H9 (cell line): ENCODE results near the gene INPP5F. TPM values are rescaled to one million over a fixed set of nuclear protein-coding genes. Genes with fewer than 3 reads are reported as not detected.

Experiments
- DNase-seq: peaks from one replicate; pipeline ENCODE4 v3.0.0-alpha.2; 2017
- H2AFZ ChIP-seq: one replicate; pipeline ENCODE4 v1.6.1; 2013; ENCODE audit warnings: mild to moderate bottlenecking, low read length, control low read depth, moderate library complexity
- H2AK5ac ChIP-seq: 2 replicates; pipeline ENCODE4 v1.6.1; 2013; ENCODE audit warnings: low read length, control low read depth, mixed read lengths; ENCODE audit not compliant: insufficient read length
- H2BK120ac ChIP-seq: one replicate; pipeline ENCODE4 v1.6.1; 2013; ENCODE audit warnings: low read depth, mild to moderate bottlenecking, low read length, control low read depth, inconsistent platforms; ENCODE audit not compliant: poor library complexity, severe bottlenecking
- H2BK12ac ChIP-seq: 2 replicates; pipeline ENCODE4 v1.6.1; 2013; ENCODE audit warnings: low read length, control low read depth, mixed read lengths, low read depth; ENCODE audit not compliant: insufficient read length
- H2BK15ac ChIP-seq: 2 replicates; pipeline ENCODE4 v1.6.1; 2013; ENCODE audit warnings: low read depth, low read length, control low read depth
- H2BK20ac ChIP-seq: one replicate; pipeline ENCODE4 v1.6.1; 2013; ENCODE audit warnings: low read depth, mild to moderate bottlenecking, low read length, control low read depth, inconsistent platforms; ENCODE audit not compliant: poor library complexity, severe bottlenecking
- H2BK5ac ChIP-seq: 2 replicates; pipeline ENCODE4 v1.6.1; 2013; ENCODE audit warnings: low read length, control low read depth, mixed read lengths; ENCODE audit not compliant: insufficient read length
- H3K14ac ChIP-seq: 2 replicates; pipeline ENCODE4 v1.6.1; 2013; ENCODE audit warnings: low read length, control low read depth; ENCODE audit not compliant: insufficient read depth
- H3K18ac ChIP-seq: 2 replicates; pipeline ENCODE4 v1.6.1; 2013; ENCODE audit warnings: low read depth, mild to moderate bottlenecking, mixed read lengths, low read length, control low read depth; ENCODE audit not compliant: insufficient read length
- H3K23ac ChIP-seq: 2 replicates; pipeline ENCODE4 v1.6.1; 2013; ENCODE audit warnings: low read length, control low read depth, mixed read lengths, low read depth; ENCODE audit not compliant: insufficient read length
- H3K23me2 ChIP-seq: 2 replicates; pipeline ENCODE4 v1.6.1; 2013; ENCODE audit warnings: low read depth, mild to moderate bottlenecking, mixed read lengths, low read length, control low read depth; ENCODE audit not compliant: insufficient read length, poor library complexity, severe bottlenecking
- H3K27ac ChIP-seq: 2 replicates; pipeline ENCODE4 v1.5.1; 2013; ENCODE audit warnings: low read length, control low read depth, mixed read lengths, low read depth; ENCODE audit not compliant: insufficient read length
- H3K27me3 ChIP-seq: 2 replicates; pipeline ENCODE4 v1.6.1; 2013; ENCODE audit warnings: low read length, control low read depth, inconsistent platforms; ENCODE audit not compliant: insufficient read depth
- H3K4ac ChIP-seq: 2 replicates; pipeline ENCODE4 v1.6.1; 2013; ENCODE audit warnings: low read depth, mild to moderate bottlenecking, control low read depth, inconsistent platforms, low read length, moderate library complexity
- H3K4me1 ChIP-seq: 2 replicates; pipeline ENCODE4 v1.6.1; 2013; ENCODE audit warnings: low read length, control low read depth, inconsistent platforms; ENCODE audit not compliant: insufficient read depth
- H3K4me2 ChIP-seq: 2 replicates; pipeline ENCODE4 v1.6.1; 2013; ENCODE audit warnings: low read length, control low read depth, mixed read lengths; ENCODE audit not compliant: insufficient read length, insufficient read depth
- H3K56ac ChIP-seq: 2 replicates; pipeline ENCODE4 v1.6.1; 2013; ENCODE audit warnings: low read depth, mild to moderate bottlenecking, mixed read lengths, low read length, control low read depth; ENCODE audit not compliant: insufficient read length
- H3K79me1 ChIP-seq: 2 replicates; pipeline ENCODE4 v1.6.1; 2013; ENCODE audit warnings: low read depth, mild to moderate bottlenecking, moderate library complexity, low read length, control low read depth, inconsistent platforms; ENCODE audit not compliant: insufficient read depth, poor library complexity, severe bottlenecking
- H3K79me2 ChIP-seq: 2 replicates; pipeline ENCODE4 v1.6.1; 2013; ENCODE audit warnings: low read length, control low read depth, inconsistent platforms; ENCODE audit not compliant: insufficient read depth
- H3K9ac ChIP-seq: 2 replicates; pipeline ENCODE4 v1.6.1; 2013; ENCODE audit warnings: low read length, control low read depth, mixed read lengths; ENCODE audit not compliant: insufficient read length; ENCODE audit errors: extremely low read depth
- H3K9me3 ChIP-seq: one replicate; pipeline ENCODE4 v1.6.1; 2013; ENCODE audit warnings: low read depth, low read length, inconsistent platforms; ENCODE audit not compliant: control insufficient read depth
- H3T11ph ChIP-seq: one replicate; pipeline ENCODE4 v1.6.1; 2013; ENCODE audit warnings: mild to moderate bottlenecking, low read length, control low read depth, inconsistent platforms
- H4K20me1 ChIP-seq: one replicate; pipeline ENCODE4 v1.6.1; 2013; ENCODE audit not compliant: control insufficient read depth, insufficient read length, insufficient read depth
- H4K5ac ChIP-seq: 2 replicates; pipeline ENCODE4 v1.6.1; 2013; ENCODE audit warnings: low read depth, mild to moderate bottlenecking, mixed read lengths, low read length, control low read depth; ENCODE audit not compliant: insufficient read length
- H4K8ac ChIP-seq: replicated peaks from 2 replicates; pipeline ENCODE4 v1.6.1; 2013; ENCODE audit warnings: low read length, control low read depth, mixed read lengths, low read depth; ENCODE audit not compliant: insufficient read length
- H4K91ac ChIP-seq: 2 replicates; pipeline ENCODE4 v1.6.1; 2013; ENCODE audit warnings: low read depth, mild to moderate bottlenecking, moderate library complexity, mixed read lengths, low read length, control low read depth; ENCODE audit not compliant: insufficient read length
- H3K27ac Mint-ChIP-seq, 3 experiments: 2 replicates in 2 of 3; 3 replicates in 1 of 3; pipeline ENCODE4 v1.8.0; 2020 to 2021; ENCODE audit warnings: mixed read lengths in 3 of 3, mild to moderate bottlenecking in 1 of 3, moderate library complexity in 1 of 3
- H3K27me3 Mint-ChIP-seq: 2 replicates; pipeline ENCODE4 v1.8.0; 2021; ENCODE audit warnings: low read depth, mild to moderate bottlenecking, moderate library complexity, mixed read lengths
- H3K36me3 Mint-ChIP-seq, 3 experiments: 2 replicates in 2 of 3; 3 replicates in 1 of 3; pipeline ENCODE4 v1.8.0; 2020 to 2021; ENCODE audit warnings: low read depth in 3 of 3, mixed read lengths in 3 of 3; ENCODE audit not compliant: insufficient read depth in 1 of 3
- H3K4me1 Mint-ChIP-seq, 2 experiments: 2 replicates each; pipeline ENCODE4 v1.8.0; 2020; ENCODE audit warnings: mixed read lengths in 2 of 2
- H3K4me3 Mint-ChIP-seq, 2 experiments: 2 replicates in 1 of 2; 3 replicates in 1 of 2; pipeline ENCODE4 v1.8.0; 2020 to 2021; ENCODE audit warnings: mild to moderate bottlenecking in 2 of 2, mixed read lengths in 2 of 2, moderate library complexity in 1 of 2
- H3K9me3 Mint-ChIP-seq, 2 experiments: 2 replicates in 1 of 2; 3 replicates in 1 of 2; pipeline ENCODE4 v1.8.0; 2020; ENCODE audit warnings: mild to moderate bottlenecking in 2 of 2, mixed read lengths in 2 of 2, moderate library complexity in 1 of 2
- WGBS: extraction: QIAGEN DNeasy Blood & Tissue Kit; methylation state at CpG from one replicate; pipeline ENCODE4 v1.1.7; 2013; ENCODE audit warnings: missing lambda C conversion rate, low lambda C conversion rate, mixed read lengths; ENCODE audit not compliant: insufficient read length; ENCODE audit errors: extremely low coverage; 5-methylcytosine and 5-hydroxymethylcytosine counted together
- total RNA-seq: library from RNA; stranded (reverse); gene quantifications from 2 replicates; pipeline ENCODE4 v1.2.1, GENCODE V29; 2021
- TF ChIP-seq, protein P1 (sequence below): fragments of 200-600 bp; sonication (generic); conservative IDR thresholded peaks from 3 replicates; pipeline ENCODE4 v1.8.0; 2021; ENCODE audit warnings: antibody characterized with exemption, mild to moderate bottlenecking

Gene INPP5F
- total RNA-seq, 1 experiment from 2014 or later: 108 TPM

- Histone ChIP-seq H3K4ac (no peak overlapping the region), H3K79me2 (no peaks in the 10 kb centered on the region), H2AFZ (no peak overlapping the region), H3K27me3 (no peaks in the 10 kb centered on the region), H4K5ac (no peak overlapping the region), H3K79me1 (no peaks in the 10 kb centered on the region), H2BK20ac (no peak overlapping the region), H2AK5ac (no peak overlapping the region), H4K20me1 (no peaks in the 10 kb centered on the region), H3K9me3 (no peaks in the 10 kb centered on the region), H3K4me2 (no peak overlapping the region), H3T11ph (no peak overlapping the region), H3K14ac (no peak overlapping the region), H2BK120ac (no peak overlapping the region), H3K18ac (no peak overlapping the region), H3K56ac (no peak overlapping the region), H3K27ac (no peak overlapping the region), H2BK12ac (no peak overlapping the region), H3K4me1 (no peaks in the 10 kb centered on the region), H2BK15ac (no peak overlapping the region), H4K8ac (no peak overlapping the region), H3K23ac (no peak overlapping the region), H4K91ac (no peak overlapping the region), H3K23me2 (no peaks in the 10 kb centered on the region), H3K9ac (no peak overlapping the region), H2BK5ac (no peak overlapping the region)
- H3K9me3 Mint-ChIP-seq: no peaks in the 10 kb centered on the region
- H3K27ac Mint-ChIP-seq: peak overlapping the region in 2 of 3 experiments; percentile 21 to 67; a peak in 2 of 7 replicates
- WGBS: no CpG with 5 or more reads among the region's 5 CpGs
- no peaks in the 10 kb centered on the region for H3K27me3 Mint-ChIP-seq
- TF ChIP-seq, protein P1, sequence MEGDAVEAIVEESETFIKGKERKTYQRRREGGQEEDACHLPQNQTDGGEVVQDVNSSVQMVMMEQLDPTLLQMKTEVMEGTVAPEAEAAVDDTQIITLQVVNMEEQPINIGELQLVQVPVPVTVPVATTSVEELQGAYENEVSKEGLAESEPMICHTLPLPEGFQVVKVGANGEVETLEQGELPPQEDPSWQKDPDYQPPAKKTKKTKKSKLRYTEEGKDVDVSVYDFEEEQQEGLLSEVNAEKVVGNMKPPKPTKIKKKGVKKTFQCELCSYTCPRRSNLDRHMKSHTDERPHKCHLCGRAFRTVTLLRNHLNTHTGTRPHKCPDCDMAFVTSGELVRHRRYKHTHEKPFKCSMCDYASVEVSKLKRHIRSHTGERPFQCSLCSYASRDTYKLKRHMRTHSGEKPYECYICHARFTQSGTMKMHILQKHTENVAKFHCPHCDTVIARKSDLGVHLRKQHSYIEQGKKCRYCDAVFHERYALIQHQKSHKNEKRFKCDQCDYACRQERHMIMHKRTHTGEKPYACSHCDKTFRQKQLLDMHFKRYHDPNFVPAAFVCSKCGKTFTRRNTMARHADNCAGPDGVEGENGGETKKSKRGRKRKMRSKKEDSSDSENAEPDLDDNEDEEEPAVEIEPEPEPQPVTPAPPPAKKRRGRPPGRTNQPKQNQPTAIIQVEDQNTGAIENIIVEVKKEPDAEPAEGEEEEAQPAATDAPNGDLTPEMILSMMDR: no peak
- DNase-seq: no peak
- peaks cover 0 to 5% (median 0%) of the 10 kb centered on the region in 3 experiments; a peak in 3 of 7 replicates for H3K36me3 Mint-ChIP-seq
- no peak overlapping the region for H3K4me3 Mint-ChIP-seq
- H3K4me1 Mint-ChIP-seq: peaks cover 20 to 26% of the 10 kb centered on the region in 2 experiments
Measured at GRCh38 chr10:119758448-119759195, 32.8 kb downstream of the INPP5F start.
